GM21825 (cell line): ENCODE results near the gene L3MBTL3.

Experiments
- ATAC-seq: cut with Tn5 transposase; IDR thresholded peaks from one replicate; pipeline ENCODE4 v1.9.1; 2021; ENCODE audit warnings: mild to moderate bottlenecking, moderate library complexity; ENCODE audit not compliant: unreplicated experiment

L3MBTL3 gene

DNA sequence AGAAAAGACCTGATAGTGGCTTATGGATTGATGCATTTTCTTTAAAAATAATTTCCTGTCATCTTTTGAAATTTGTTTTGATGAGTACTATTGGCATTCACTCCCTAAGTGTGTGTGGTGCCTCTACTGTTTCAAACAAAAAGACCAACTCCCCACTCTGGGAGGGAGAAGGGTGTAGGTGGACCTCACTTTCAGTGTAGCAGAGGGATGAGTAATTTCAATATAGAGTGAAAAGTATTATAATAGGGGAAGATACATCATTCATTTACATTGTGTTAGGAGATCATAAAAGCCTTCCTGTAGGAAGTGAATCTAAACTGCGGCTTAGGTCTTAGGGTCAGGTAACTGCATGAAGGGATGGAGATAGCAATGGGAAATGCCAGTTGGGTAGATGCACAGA lies 158.0 kb downstream of the L3MBTL3 start:
- no peak for ATAC-seq

DNA sequence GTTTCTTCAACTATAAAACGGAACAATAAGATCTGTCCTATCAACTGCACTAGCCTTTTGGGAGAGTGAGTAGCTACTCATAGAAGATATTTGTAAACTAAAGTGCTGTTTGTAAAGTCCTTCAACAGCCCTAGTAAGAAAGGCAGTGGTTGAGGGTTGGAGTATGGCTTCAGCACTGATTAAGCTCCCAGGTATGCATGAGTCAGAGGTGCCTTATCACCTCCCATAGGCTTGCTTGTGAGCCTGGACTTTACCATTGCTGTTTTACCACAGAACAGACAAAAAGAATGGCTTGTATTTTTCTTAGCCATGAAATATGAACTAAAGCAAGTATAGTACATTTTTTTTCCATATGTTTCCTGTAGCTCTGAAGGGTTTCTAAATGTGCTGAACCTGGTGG lies 160.3 kb downstream of the L3MBTL3 start:
- ATAC-seq = no peak

DNA sequence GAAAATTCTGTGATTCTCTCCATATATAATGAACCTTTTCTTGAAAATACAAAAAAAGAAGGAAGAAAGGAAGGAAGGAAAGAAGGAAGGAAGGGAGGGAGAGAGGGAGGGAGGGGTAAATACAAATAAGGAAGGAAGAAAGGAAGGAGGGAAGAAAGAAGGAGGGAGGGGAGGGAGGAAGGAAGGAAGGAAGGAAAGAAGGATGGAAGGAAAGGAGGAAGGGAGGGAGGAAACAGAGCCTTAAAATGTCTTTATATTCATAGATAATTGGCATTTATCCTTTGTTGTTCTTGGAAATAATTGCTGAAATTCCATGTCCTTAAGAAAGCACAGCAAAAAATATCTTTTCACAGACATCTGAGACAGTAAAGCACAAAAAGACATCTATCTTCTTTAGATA lies 164.1 kb downstream of the L3MBTL3 start:
- ATAC-seq = no peak

DNA sequence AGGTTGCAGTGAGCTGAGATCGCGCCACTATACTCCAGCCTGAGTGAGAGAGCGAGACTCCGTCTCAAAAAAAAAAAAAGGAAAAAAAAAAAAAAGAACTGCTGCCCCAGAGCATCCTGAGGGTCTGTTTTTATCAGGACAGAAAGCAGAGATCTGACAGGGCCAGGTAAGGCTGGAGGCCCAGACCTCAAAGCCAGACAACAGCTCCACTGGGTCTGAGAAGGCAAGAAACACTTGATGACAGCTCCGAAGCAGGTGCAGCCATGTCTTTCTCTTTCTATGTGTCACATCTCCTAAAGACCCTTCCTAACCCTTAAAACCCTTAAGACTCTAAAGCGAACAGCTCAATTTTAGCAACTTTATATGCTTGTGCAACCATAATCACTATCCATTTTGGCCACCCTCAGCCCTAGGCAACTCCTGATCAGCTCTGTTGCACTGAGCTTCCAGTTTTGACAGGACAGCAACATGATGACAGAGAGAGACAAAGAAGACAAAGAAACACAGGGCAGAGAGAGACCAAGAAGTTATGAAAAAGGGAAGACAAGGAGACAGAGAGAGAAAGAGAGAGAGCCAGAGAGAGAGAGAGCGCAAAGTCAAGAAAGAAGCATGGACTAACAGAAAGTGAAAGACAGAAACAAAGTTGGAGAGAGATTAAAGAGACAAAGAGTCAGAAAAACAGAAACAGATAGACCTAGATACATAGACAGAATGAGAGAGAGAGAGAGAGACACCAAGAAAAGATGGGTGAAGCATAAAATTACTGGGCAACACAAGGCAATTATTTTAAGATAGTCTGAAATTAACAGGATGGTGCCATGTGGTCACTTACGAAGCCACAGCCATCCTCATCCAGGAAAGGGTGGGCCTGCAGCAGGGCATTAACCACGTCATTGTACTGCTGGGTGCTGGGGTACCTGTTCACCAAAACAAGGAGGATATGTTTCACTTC lies 165.2 kb downstream of the L3MBTL3 start:
- no peak for ATAC-seq

DNA sequence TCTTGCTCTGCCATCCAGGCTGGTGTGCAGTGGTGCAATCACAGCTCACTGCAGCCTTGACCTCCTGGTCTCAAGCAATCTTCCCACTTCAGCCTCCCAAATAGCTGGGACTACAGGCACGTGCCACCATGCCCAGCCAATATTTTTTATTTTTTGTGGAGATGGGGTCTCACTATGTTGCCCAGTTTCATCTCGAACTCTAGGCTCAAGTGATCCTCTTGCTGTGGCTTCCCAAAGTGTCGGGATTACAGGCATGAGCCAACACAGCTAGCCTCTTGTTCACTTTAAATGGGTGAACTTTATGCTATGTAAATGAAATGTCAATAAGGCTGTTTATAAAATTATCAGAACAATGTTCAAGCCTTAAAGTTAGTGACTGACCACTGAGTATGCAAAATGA lies 167.3 kb downstream of the L3MBTL3 start:
- no peak for ATAC-seq

DNA sequence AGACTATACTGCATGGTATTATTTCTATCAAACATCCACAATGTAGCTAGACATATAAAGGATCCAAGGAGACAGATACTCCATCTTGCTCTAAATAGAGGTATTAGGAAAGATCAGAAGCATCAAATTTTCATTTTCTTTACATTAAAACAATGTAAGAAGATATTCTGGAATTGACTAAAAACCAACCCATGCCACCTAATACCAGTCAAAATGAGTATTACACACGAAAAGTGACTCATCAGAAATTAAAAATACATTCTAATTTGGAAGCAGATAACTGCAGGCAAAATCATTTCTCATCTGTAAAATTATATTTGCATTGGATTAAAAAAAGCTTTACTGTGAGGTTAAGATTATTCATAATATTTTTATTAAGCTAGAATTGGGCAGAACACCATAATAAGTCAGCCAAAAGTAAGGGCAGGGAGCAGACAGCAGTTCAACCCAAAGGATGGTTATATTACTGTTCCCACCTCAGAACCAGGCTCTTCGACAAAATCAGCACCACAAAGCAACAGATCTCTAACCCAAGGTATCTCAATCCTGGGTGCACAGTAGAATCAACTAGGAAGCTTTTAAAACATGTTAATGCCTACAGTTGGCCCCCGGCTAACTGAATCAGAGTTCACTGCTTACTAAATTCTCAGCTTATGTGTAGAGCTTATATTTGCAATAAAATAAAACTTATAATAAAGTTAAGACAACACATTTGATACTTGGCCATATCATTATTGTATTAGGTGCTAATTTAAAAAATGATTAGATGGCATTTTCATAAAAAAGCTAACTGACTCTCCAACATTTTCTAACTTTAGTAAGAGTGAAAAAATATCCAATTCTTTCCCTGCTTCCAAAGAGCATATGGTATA lies 169.2 kb downstream of the L3MBTL3 start:
- no peak for ATAC-seq

DNA sequence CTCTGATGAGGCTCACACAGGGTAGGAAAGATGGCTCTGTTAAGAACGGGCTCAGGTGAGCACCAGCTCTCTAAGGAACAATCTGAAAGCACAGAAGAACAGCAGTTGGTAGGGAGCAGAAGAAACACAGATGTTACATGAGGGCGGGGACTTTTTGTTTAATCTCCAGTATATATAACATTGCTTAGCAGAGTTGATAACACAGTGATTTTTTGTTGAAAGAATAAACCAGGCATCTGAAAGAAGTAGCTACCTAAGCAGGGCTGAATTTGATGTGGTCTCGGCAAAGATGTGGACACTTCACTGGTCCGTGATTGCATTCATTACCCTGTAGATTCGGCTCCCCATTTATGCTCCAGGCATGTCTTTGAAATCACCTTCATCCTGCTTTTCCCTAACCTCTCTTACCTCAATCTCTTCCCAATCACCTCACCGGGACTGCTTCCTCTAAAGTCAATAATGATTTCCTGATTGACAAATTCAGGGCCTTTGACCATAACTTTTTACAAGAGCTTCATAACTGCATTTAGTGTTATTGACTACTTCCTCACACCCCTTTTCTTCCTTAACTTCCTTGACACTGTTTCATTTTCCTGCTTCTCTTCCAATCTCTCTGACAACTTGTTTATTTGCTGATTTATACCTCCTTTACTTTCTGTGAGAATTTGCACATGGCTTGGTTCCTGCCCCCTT lies 170.0 kb downstream of the L3MBTL3 start:
- no peak for ATAC-seq

DNA sequence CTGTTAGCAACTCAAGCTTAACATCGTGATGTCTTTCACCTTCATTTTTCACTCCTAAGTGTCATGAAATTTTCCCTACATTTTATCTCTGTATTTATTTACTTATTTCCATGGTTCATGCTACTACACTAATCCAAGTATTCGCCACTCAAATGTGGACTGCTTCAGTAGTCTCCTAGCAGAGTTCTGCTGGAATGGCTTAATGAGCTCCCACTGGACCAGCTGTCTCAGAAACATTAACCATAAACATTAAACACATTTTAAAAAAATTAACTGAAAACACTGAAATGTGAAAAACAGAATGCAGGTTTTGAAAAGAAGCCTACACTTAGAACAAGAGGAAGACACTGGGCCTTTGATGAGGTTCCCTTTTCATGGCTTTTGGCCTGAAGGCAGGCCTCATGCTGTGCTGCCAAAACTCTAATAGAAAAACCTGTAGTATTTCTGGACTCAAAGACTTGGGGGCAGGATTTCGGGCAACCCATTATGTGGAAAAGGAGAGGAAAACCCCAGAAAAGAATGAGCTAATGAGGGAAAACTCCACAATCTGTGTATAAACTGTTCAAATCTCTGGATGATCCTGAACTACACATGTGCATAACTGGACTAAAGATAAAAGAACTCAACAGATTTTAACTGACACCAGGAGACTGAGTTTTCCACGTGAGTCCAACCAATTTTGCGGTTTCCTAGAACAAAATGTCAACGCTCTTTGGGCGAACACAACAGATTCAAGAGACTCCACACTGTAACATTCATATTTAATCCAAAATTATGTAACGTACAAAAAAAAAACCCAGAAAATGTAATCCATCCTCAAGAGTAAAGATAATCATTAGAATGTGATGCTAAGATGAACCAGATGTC lies 171.4 kb downstream of the L3MBTL3 start:
- no peak for ATAC-seq
